GM23338 (cell line): ENCODE measurements around the gene ZNF804A.

Source experiments
- POLR2AphosphoS5 ChIP-seq: IDR thresholded peaks from 2 replicates; pipeline ENCODE4 v1.6.1; 2016; ENCODE audit warnings: antibody characterized with exemption, low read depth
- TF ChIP-seq, protein P1 (sequence below), 2 experiments: fragments of 200-600 bp in 1 of 2; sonication (generic) in 1 of 2; conservative IDR thresholded peaks; 2 replicates each; pipeline versions ENCODE4 v1.5.1 to v1.6.1; 2016 to 2017; ENCODE audit warnings: antibody characterized with exemption in 2 of 2, low read depth in 2 of 2, mild to moderate bottlenecking in 2 of 2, moderate library complexity in 1 of 2

DNA sequence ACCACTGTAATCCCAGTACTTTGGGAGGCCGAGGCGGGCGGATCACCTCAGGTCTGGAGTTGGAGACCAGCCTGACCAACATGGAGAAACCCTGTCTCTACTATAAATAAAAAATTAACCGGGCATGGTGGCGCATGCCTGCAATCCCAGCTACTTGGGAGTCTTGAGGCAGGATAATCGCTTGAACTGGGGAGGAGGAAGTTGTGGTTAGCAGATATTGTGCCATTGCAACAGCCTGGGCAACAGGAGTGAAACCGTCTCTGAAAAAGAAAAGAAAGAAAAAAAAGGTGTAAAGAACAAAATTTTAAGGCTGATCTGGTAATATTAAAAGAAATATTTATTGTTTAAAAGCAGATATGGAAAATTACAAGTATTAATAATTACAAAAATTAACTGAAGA lies 29.7 kb downstream of the ZNF804A start:
- TF ChIP-seq POLR2AphosphoS5 = no peak
- TF ChIP-seq, protein P1, sequence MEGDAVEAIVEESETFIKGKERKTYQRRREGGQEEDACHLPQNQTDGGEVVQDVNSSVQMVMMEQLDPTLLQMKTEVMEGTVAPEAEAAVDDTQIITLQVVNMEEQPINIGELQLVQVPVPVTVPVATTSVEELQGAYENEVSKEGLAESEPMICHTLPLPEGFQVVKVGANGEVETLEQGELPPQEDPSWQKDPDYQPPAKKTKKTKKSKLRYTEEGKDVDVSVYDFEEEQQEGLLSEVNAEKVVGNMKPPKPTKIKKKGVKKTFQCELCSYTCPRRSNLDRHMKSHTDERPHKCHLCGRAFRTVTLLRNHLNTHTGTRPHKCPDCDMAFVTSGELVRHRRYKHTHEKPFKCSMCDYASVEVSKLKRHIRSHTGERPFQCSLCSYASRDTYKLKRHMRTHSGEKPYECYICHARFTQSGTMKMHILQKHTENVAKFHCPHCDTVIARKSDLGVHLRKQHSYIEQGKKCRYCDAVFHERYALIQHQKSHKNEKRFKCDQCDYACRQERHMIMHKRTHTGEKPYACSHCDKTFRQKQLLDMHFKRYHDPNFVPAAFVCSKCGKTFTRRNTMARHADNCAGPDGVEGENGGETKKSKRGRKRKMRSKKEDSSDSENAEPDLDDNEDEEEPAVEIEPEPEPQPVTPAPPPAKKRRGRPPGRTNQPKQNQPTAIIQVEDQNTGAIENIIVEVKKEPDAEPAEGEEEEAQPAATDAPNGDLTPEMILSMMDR (conservative IDR thresholded peaks at IDR 0.05; ENCODE audit: low read depth in 2 of 2) = no peak
